ENCODE data around the gene TMEM88. TPM values are rescaled to one million over a fixed set of nuclear protein-coding genes. Genes with fewer than 3 reads are reported as not detected.

The TMEM88 gene
- total RNA-seq, 1 donor from 2014 or later = 3.4 TPM

DNA sequence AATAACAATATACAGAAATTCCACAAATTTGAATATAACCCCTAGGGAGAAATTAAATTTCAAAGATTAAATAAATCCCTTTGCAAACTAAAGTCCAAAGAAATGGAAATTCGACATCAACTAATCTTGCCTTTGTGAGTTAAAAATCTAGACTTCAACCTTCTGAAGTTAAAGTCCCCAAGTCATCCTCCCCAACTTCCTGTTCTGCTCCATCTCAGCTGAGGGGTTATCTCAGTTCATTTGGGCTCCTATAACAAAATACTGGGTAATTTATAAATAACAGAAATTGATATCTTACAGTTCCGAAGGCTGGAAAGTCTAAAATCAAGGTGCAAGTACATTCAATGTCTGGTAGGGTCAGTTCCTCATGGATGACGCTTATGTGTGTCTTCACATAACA lies 43.6 kb upstream of the TMEM88 start:
- H3K36me3 Mint-ChIP-seq (ENCODE audit: unreplicated experiment) = peaks cover 3% of the 10 kb centered on the region
- no peak for DNase-seq (ENCODE audit: extremely low spot score, unreplicated experiment)
- H3K27ac Mint-ChIP-seq (ENCODE audit: unreplicated experiment) = no peak overlapping the region
- TF ChIP-seq, protein P1, sequence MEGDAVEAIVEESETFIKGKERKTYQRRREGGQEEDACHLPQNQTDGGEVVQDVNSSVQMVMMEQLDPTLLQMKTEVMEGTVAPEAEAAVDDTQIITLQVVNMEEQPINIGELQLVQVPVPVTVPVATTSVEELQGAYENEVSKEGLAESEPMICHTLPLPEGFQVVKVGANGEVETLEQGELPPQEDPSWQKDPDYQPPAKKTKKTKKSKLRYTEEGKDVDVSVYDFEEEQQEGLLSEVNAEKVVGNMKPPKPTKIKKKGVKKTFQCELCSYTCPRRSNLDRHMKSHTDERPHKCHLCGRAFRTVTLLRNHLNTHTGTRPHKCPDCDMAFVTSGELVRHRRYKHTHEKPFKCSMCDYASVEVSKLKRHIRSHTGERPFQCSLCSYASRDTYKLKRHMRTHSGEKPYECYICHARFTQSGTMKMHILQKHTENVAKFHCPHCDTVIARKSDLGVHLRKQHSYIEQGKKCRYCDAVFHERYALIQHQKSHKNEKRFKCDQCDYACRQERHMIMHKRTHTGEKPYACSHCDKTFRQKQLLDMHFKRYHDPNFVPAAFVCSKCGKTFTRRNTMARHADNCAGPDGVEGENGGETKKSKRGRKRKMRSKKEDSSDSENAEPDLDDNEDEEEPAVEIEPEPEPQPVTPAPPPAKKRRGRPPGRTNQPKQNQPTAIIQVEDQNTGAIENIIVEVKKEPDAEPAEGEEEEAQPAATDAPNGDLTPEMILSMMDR (IDR thresholded peaks at IDR 0.05) = no peak
- H3K4me1 Mint-ChIP-seq (ENCODE audit: unreplicated experiment) = no peaks in the 10 kb centered on the region
- H3K4me3 Mint-ChIP-seq (ENCODE audit: unreplicated experiment) = no peak overlapping the region
- H3K9me3 Mint-ChIP-seq (ENCODE audit: unreplicated experiment) = no peaks in the 10 kb centered on the region
- peaks cover 38% of the 10 kb centered on the region for H3K27me3 Mint-ChIP-seq (ENCODE audit: unreplicated experiment)

DNA sequence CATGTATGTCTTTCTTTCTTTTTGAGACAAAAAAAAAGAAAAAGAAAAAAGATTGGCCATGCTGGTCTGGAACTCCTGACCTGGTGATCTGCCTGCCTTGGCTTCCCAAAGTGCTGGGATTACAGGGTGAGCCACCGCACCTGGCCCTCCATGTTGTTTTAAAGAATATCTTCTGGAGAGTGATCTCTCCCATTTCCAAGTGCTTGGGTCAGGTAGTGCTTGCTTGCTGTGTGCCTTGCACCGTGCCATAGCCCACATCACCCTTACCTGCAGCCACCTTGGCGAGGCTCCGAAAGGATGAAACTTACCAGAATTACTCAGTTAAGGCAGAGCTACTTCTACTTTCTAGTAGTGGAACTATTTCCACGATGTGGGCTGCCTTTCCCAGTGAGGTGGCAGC lies 39.9 kb upstream of the TMEM88 start:
- no peaks in the 10 kb centered on the region for H3K36me3 Mint-ChIP-seq (ENCODE audit: unreplicated experiment)
- peaks cover 39% of the 10 kb centered on the region for H3K27me3 Mint-ChIP-seq (ENCODE audit: unreplicated experiment)
- TF ChIP-seq, protein P1 (IDR thresholded peaks at IDR 0.05) = no peak
- no peaks in the 10 kb centered on the region for H3K4me1 Mint-ChIP-seq (ENCODE audit: unreplicated experiment)
- no peaks in the 10 kb centered on the region for H3K9me3 Mint-ChIP-seq (ENCODE audit: unreplicated experiment)
- no peak overlapping the region for H3K27ac Mint-ChIP-seq (ENCODE audit: unreplicated experiment)
- no peak overlapping the region for H3K4me3 Mint-ChIP-seq (ENCODE audit: unreplicated experiment)
- DNase-seq (ENCODE audit: extremely low spot score, unreplicated experiment) = no peak

DNA sequence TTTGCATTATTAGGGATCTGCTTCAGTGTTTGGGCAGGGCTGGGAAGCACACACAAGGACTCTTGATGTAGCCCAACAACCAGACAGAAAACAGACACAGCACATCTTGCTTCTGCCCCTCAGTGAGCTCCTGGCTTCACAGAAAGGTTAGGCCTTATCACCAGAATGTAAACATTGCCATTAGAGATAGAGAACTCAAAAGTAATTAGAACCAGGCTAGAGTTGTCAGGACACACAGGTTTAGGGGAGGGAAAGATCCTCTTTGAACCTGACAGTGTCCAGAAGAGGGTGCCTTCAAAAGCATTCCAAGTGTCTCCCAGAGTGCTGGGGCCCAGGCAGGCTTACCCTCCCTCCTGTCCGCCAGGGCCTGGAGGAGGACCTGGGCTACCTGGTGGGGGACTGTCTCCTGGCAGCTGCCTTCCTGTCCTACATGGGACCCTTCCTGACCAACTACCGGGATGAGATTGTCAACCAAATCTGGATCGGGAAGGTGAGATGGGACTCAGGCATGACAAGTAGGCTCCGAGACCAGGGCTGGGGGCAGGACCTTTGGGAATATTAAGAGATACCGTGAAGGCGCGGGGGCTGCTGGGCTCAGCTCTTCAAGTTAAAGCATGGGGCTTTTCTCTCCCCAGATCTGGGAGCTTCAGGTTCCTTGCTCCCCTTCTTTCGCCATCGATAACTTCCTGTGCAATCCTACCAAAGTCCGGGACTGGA lies 37.8 kb upstream of the TMEM88 start:
- Mint-ChIP-seq H3K27me3 (ENCODE audit: unreplicated experiment) (peaks cover 33% of the 10 kb centered on the region), H3K36me3 (ENCODE audit: unreplicated experiment) (no peaks in the 10 kb centered on the region), H3K27ac (ENCODE audit: unreplicated experiment) (no peak overlapping the region), H3K4me1 (ENCODE audit: unreplicated experiment) (no peaks in the 10 kb centered on the region), H3K9me3 (ENCODE audit: unreplicated experiment) (no peaks in the 10 kb centered on the region), H3K4me3 (ENCODE audit: unreplicated experiment) (no peak overlapping the region)
- DNase-seq (ENCODE audit: extremely low spot score, unreplicated experiment) = no peak
- TF ChIP-seq, protein P1 (IDR thresholded peaks at IDR 0.05) = no peak

DNA sequence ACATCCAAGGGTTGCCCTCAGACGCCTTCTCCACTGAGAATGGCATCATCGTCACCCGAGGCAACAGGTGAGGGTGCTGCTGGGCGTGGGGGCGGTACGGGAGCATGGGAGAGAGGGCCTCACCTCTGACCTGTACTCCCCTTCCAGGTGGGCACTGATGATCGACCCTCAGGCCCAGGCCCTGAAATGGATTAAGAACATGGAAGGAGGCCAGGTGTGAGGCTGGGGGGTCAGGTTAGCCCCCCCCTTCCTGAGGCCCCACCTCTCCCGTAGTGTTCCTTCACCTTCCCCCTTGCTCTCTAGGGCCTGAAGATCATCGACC lies 37.3 kb upstream of the TMEM88 start:
- Mint-ChIP-seq H3K27me3 (ENCODE audit: unreplicated experiment) (peaks cover 33% of the 10 kb centered on the region), H3K4me3 (ENCODE audit: unreplicated experiment) (no peak overlapping the region), H3K36me3 (ENCODE audit: unreplicated experiment) (no peaks in the 10 kb centered on the region), H3K4me1 (ENCODE audit: unreplicated experiment) (no peaks in the 10 kb centered on the region), H3K9me3 (ENCODE audit: unreplicated experiment) (no peaks in the 10 kb centered on the region), H3K27ac (ENCODE audit: unreplicated experiment) (no peak overlapping the region)
- TF ChIP-seq, protein P1 (IDR thresholded peaks at IDR 0.05) = no peak
- no peak for DNase-seq (ENCODE audit: extremely low spot score, unreplicated experiment)

DNA sequence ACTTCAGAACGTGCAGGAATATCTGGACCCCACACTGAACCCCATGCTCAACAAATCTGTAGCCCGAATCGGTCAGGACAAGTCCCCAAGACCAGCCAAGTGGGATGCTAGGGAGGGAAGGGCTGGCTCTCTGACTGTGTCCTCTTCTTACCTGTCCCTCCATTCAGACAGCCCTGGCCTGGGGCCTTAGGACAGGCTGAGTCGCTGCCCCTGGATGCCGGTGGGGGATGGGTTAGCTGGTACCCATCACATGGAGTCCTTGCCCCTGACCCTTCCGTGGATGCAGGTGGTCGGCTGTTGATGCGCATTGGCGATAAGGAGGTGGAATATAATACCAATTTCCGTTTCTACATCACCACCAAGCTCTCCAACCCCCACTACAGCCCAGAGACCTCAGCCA lies 36.8 kb upstream of the TMEM88 start:
- H3K4me3 Mint-ChIP-seq (ENCODE audit: unreplicated experiment) = no peak overlapping the region
- no peaks in the 10 kb centered on the region for H3K9me3 Mint-ChIP-seq (ENCODE audit: unreplicated experiment)
- no peaks in the 10 kb centered on the region for H3K36me3 Mint-ChIP-seq (ENCODE audit: unreplicated experiment)
- H3K27ac Mint-ChIP-seq (ENCODE audit: unreplicated experiment) = no peak overlapping the region
- H3K4me1 Mint-ChIP-seq (ENCODE audit: unreplicated experiment) = no peaks in the 10 kb centered on the region
- TF ChIP-seq, protein P1 (IDR thresholded peaks at IDR 0.05) = no peak
- peaks cover 30% of the 10 kb centered on the region for H3K27me3 Mint-ChIP-seq (ENCODE audit: unreplicated experiment)
- DNase-seq (ENCODE audit: extremely low spot score, unreplicated experiment) = no peak
